GM12801 (cell line): Measurements from ENCODE around the gene ZRANB2.

ENCODE experiments used
- CTCF ChIP-seq: IDR thresholded peaks from one replicate; pipeline ENCODE4 v1.5.1; 2011; ENCODE audit warnings: control low read depth; ENCODE audit not compliant: insufficient read length; ENCODE audit errors: extremely low read depth

ZRANB2 gene

GRCh38 chr1:71086331-71086730, 5.5 kb upstream of the ZRANB2 start:
- TF ChIP-seq CTCF = no peak

GRCh38 chr1:71083271-71083670, 2.4 kb upstream of the ZRANB2 start:
- no peak for TF ChIP-seq CTCF

- TF ChIP-seq CTCF = no peak
Observed at GRCh38 chr1:71081697-71082080, 854 bp upstream of the ZRANB2 start.

GRCh38 chr1:71080230-71080738, 551 bp downstream of the ZRANB2 start:
- no peak for TF ChIP-seq CTCF

GRCh38 chr1:71074681-71075080, 6.2 kb downstream of the ZRANB2 start:
- TF ChIP-seq CTCF = no peak

- TF ChIP-seq CTCF = no peak
Observed at GRCh38 chr1:71072273-71072672, 8.6 kb downstream of the ZRANB2 start.

GRCh38 chr1:71071720-71072119, 9.1 kb downstream of the ZRANB2 start:
- no peak for TF ChIP-seq CTCF
